Tibial artery (tissue), 4 donors: ENCODE results near the gene ARHGAP21.

Source experiments
- DNase-seq, 2 donors: peaks; one replicate each; pipeline ENCODE4 v3.0.0-alpha.2; 2019
- H3K27ac ChIP-seq, 2 donors: fragments of 200-600 bp; sonication (generic) in 1 of 2; 1 replicate in 1 of 2; 2 replicates in 1 of 2; pipeline ENCODE4 v1.5.1; 2018 to 2019; ENCODE audit warnings: mild to moderate bottlenecking in 1 of 2
- H3K27me3 ChIP-seq, 2 donors: fragments of 200-600 bp; sonication (generic) in 1 of 2; one replicate each; pipeline versions ENCODE4 v1.5.1 to v1.6.0; 2016 to 2019
- H3K36me3 ChIP-seq, 3 donors: fragments of 200-600 bp; sonication (generic) in 2 of 3; one replicate each; pipeline ENCODE4 v1.5.1; 2016 to 2019; ENCODE audit warnings: mild to moderate bottlenecking in 2 of 3
- H3K4me1 ChIP-seq, 4 donors: fragments of 200-600 bp; sonication (generic) in 2 of 4; 1 replicate in 3 of 4; 2 replicates in 1 of 4; pipeline ENCODE4 v1.5.1; 2016 to 2019
- H3K4me3 ChIP-seq, 2 donors: fragments of 200-600 bp; sonication (generic) in 1 of 2; 1 replicate in 1 of 2; 2 replicates in 1 of 2; pipeline ENCODE4 v1.5.1; 2018 to 2019; ENCODE audit warnings: mild to moderate bottlenecking in 2 of 2
- H3K9me3 ChIP-seq, 3 donors: fragments of 200-600 bp; sonication (generic) in 1 of 3; one replicate each; pipeline ENCODE4 v1.5.1; 2016 to 2019
- CTCF ChIP-seq, 2 experiments: fragments of 200-600 bp in 1 of 2; fragments of 450-650 bp in 1 of 2; IDR thresholded peaks; one replicate each; pipeline ENCODE4 v1.5.1; 2017 to 2019; ENCODE audit warnings: antibody characterized with exemption in 2 of 2, mild to moderate bottlenecking in 1 of 2, moderate library complexity in 1 of 2
- intact Hi-C: fragments of 100-400 bp; cut with DNase I; formaldehyde crosslinking; loops from one replicate; pipeline ENCODE4 v1.15.0; 2023; ENCODE audit warnings: low total_unique reads

Gene ARHGAP21

GRCh38 chr10:24744946-24745345, 21.3 kb upstream of the ARHGAP21 start:
- Histone ChIP-seq H3K27me3 (no peaks in the 10 kb centered on the region), H3K27ac (no peak overlapping the region), H3K36me3 (no peaks in the 10 kb centered on the region), H3K4me1 (no peaks in the 10 kb centered on the region), H3K4me3 (no peak overlapping the region), H3K9me3 (peaks cover 0 to 4% (median 0%) of the 10 kb centered on the region in 3 donors)
- no peak for DNase-seq
- no peak for TF ChIP-seq CTCF (IDR thresholded peaks at IDR 0.05)
- intact Hi-C loops: no loop called here

- no peaks in the 10 kb centered on the region for H3K4me1 ChIP-seq
- no peaks in the 10 kb centered on the region for H3K36me3 ChIP-seq
- TF ChIP-seq CTCF (IDR thresholded peaks at IDR 0.05): no peak
- no peak overlapping the region for H3K27ac ChIP-seq
- no peaks in the 10 kb centered on the region for H3K27me3 ChIP-seq
- intact Hi-C loops: no loop called here
- H3K4me3 ChIP-seq: no peak overlapping the region
- peaks cover 0 to 4% (median 0%) of the 10 kb centered on the region in 3 donors for H3K9me3 ChIP-seq
- DNase-seq: no peak
These were observed 17.0 kb upstream of the ARHGAP21 start for GRCh38 chr10:24740714-24741113.

- no peaks in the 10 kb centered on the region for H3K36me3 ChIP-seq
- H3K27ac ChIP-seq: no peak overlapping the region
- peaks cover 0 to 4% (median 0%) of the 10 kb centered on the region in 3 donors for H3K9me3 ChIP-seq
- H3K4me3 ChIP-seq: no peak overlapping the region
- no peak for DNase-seq
- intact Hi-C loops: no loop called here
- TF ChIP-seq CTCF (IDR thresholded peaks at IDR 0.05): no peak
- no peaks in the 10 kb centered on the region for H3K4me1 ChIP-seq
- no peaks in the 10 kb centered on the region for H3K27me3 ChIP-seq
These were observed 13.3 kb upstream of the ARHGAP21 start for GRCh38 chr10:24737001-24737400.

- TF ChIP-seq CTCF (IDR thresholded peaks at IDR 0.05): no peak
- Histone ChIP-seq H3K27me3 (no peaks in the 10 kb centered on the region), H3K36me3 (no peaks in the 10 kb centered on the region), H3K27ac (no peak overlapping the region), H3K4me1 (no peaks in the 10 kb centered on the region), H3K4me3 (no peak overlapping the region), H3K9me3 (no peaks in the 10 kb centered on the region)
- no peak for DNase-seq
- intact Hi-C loops: no loop called here
These were observed 8.3 kb upstream of the ARHGAP21 start for GRCh38 chr10:24731942-24732341.

GRCh38 chr10:24730811-24731210, 7.1 kb upstream of the ARHGAP21 start:
- no peak overlapping the region for H3K27ac ChIP-seq
- intact Hi-C loops: no loop called here
- TF ChIP-seq CTCF (IDR thresholded peaks at IDR 0.05): no peak

GRCh38 chr10:24727786-24728185, 4.1 kb upstream of the ARHGAP21 start:
- intact Hi-C loops: loop anchor here (10.0 kb wide), 1 partner anchor 83 kb away; no protein-coding TSS in a partner anchor
- H3K4me1 ChIP-seq: peaks cover 0 to 6% (median 2%) of the 10 kb centered on the region in 4 donors
- no peak for TF ChIP-seq CTCF (IDR thresholded peaks at IDR 0.05)
- H3K9me3 ChIP-seq: no peaks in the 10 kb centered on the region
- no peaks in the 10 kb centered on the region for H3K27me3 ChIP-seq
- DNase-seq: no peak
- H3K27ac ChIP-seq: no peak overlapping the region
- H3K36me3 ChIP-seq: no peaks in the 10 kb centered on the region
- H3K4me3 ChIP-seq: no peak overlapping the region

More at GRCh38 chr10:24730811-24731210, 7.1 kb upstream of the ARHGAP21 start:
- H3K36me3 ChIP-seq: no peaks in the 10 kb centered on the region
- H3K27me3 ChIP-seq: no peaks in the 10 kb centered on the region
- DNase-seq: no peak
- H3K4me3 ChIP-seq: no peak overlapping the region
- H3K4me1 ChIP-seq: no peaks in the 10 kb centered on the region
- no peaks in the 10 kb centered on the region for H3K9me3 ChIP-seq
